Glutamatergic neuron (in vitro differentiated cells): Measurements from ENCODE around the gene NTSR1. TPM values are rescaled to one million over a fixed set of nuclear protein-coding genes. Genes with fewer than 3 reads are reported as not detected.
A peak's percentile ranks its signal among the peaks of the same experiment; 100 is the strongest.

Experiments used
- DNase-seq: peaks from one replicate; pipeline ENCODE4 v3.0.0; 2022
- H3K27ac Mint-ChIP-seq: one replicate; pipeline ENCODE4 v1.8.0; 2020; ENCODE audit warnings: mild to moderate bottlenecking, mixed read lengths, inconsistent platforms; ENCODE audit not compliant: unreplicated experiment
- H3K27me3 Mint-ChIP-seq: one replicate; pipeline ENCODE4 v1.8.0; 2020; ENCODE audit warnings: mild to moderate bottlenecking, moderate library complexity, mixed read lengths, inconsistent platforms; ENCODE audit not compliant: unreplicated experiment
- H3K36me3 Mint-ChIP-seq: one replicate; pipeline ENCODE4 v1.8.0; 2020; ENCODE audit warnings: mild to moderate bottlenecking, mixed read lengths, inconsistent platforms; ENCODE audit not compliant: unreplicated experiment
- H3K4me1 Mint-ChIP-seq: one replicate; pipeline ENCODE4 v1.8.0; 2020; ENCODE audit warnings: mild to moderate bottlenecking, low read depth, mixed read lengths, inconsistent platforms; ENCODE audit not compliant: unreplicated experiment
- H3K4me3 Mint-ChIP-seq: one replicate; pipeline ENCODE4 v1.8.0; 2020; ENCODE audit warnings: mild to moderate bottlenecking, mixed read lengths, inconsistent platforms; ENCODE audit not compliant: unreplicated experiment
- H3K9me3 Mint-ChIP-seq: one replicate; pipeline ENCODE4 v1.8.0; 2020; ENCODE audit warnings: mild to moderate bottlenecking, moderate library complexity, mixed read lengths, inconsistent platforms; ENCODE audit not compliant: unreplicated experiment
- CTCF ChIP-seq: fragments of 200-600 bp; sonication (generic); IDR thresholded peaks from one replicate; pipeline ENCODE4 v1.5.0; 2021; ENCODE audit not compliant: partially characterized antibody, unreplicated experiment
- total RNA-seq: library from RNA; stranded (reverse); fragmentation: NEBNext Ultra II Directional; extraction: Animal tissue kit (Norgen Biotek cat#: 25700); gene quantifications from one replicate; pipeline ENCODE4 v1.2.1, GENCODE V29; 2021; ENCODE audit not compliant: unreplicated experiment

The NTSR1 gene
- total RNA-seq, 1 donor from 2014 or later = 4.0 TPM

DNA sequence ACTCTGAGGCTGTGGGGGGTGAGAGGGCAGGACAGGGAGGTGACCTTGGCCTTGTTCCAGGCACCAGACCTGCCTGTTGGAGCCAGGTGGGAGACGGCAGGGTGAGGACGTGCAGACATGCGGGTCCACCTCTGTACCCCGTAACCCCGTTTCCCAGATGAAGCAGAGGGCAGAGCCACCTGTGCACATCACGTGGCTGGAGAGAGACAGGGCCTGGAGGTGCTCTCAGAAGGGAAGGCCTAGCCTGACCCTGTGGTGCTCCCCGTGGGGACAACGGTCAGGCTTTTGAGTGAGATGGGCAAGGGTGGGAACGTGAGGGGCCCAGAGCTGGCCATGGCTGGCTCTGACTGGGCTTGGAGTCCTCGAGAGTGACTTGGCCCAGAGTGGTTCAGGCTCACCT lies 6.6 kb downstream of the NTSR1 start:
- peaks cover 10% of the 10 kb centered on the region for H3K27me3 Mint-ChIP-seq
- DNase-seq = no peak
- TF ChIP-seq CTCF = no peak
- H3K9me3 Mint-ChIP-seq = peaks cover 11% of the 10 kb centered on the region
- H3K4me1 Mint-ChIP-seq = peaks cover 2% of the 10 kb centered on the region
- no peak overlapping the region for H3K4me3 Mint-ChIP-seq
- H3K36me3 Mint-ChIP-seq = peaks cover 30% of the 10 kb centered on the region
- no peak overlapping the region for H3K27ac Mint-ChIP-seq

DNA sequence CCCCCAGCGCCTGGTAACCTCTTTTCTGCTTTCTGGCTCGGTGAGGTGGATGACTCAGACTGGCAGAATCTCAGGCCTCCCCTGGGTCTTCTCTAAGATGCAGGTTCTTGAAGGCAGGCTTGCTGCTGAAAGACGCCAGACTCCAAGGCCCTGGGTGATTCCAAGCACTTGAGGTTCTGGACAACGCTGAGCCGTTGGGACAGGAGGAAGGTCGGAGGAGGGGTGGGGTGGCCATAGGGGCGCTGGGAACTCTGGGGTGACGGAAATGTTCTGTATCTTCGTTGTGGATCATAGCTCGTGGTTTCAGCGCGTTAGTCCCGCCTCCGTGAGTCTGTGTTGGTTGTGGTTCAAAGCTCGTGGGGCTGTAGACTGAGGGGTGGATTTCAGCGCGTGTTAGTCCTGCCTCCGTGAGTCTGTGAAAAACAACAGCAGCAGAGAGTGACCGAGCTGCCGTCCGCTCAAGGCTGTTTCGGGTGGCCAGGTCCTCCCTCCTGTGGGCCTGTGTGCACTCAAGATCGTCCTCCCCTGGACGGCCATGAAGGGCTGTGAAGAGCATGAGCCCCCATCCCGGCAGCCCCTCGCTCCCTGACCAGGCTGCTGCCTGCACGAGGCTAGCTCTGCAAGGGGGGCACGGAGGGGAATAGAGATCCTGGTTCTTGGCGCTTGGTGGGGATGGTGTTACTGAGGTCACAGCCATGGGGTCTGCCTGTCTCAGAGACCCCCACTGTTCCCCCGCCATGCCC lies 7.7 kb downstream of the NTSR1 start:
- H3K27ac Mint-ChIP-seq = no peak overlapping the region
- H3K4me1 Mint-ChIP-seq = peaks cover 2% of the 10 kb centered on the region
- peaks cover 10% of the 10 kb centered on the region for H3K27me3 Mint-ChIP-seq
- DNase-seq = peak; percentile 10
- peaks cover 15% of the 10 kb centered on the region for H3K9me3 Mint-ChIP-seq
- no peak overlapping the region for H3K4me3 Mint-ChIP-seq
- TF ChIP-seq CTCF = no peak
- H3K36me3 Mint-ChIP-seq = peaks cover 38% of the 10 kb centered on the region

DNA sequence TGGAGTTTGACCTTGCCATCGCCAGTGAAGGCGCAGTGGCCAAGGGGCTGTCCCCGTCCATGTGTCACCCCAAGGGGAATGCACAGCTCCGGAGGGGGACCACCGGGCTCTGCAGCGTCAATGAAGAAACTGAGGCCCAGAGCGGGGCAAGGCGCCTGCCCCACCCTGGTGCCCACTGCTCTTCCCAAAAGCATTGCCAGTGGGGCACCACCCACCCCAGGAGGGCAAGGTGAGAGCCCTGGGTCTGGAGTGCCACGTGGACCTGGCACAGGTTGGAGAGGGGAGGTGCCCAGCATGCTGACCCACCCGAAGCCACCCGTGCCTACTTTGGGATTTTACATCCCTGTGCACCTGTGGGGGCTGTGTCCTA lies 8.3 kb downstream of the NTSR1 start:
- DNase-seq = no peak
- no peak overlapping the region for H3K27ac Mint-ChIP-seq
- TF ChIP-seq CTCF = no peak
- H3K9me3 Mint-ChIP-seq = peaks cover 15% of the 10 kb centered on the region
- H3K27me3 Mint-ChIP-seq = peaks cover 8% of the 10 kb centered on the region
- peaks cover 2% of the 10 kb centered on the region for H3K4me1 Mint-ChIP-seq
- H3K36me3 Mint-ChIP-seq = peaks cover 44% of the 10 kb centered on the region
- no peak overlapping the region for H3K4me3 Mint-ChIP-seq

DNA sequence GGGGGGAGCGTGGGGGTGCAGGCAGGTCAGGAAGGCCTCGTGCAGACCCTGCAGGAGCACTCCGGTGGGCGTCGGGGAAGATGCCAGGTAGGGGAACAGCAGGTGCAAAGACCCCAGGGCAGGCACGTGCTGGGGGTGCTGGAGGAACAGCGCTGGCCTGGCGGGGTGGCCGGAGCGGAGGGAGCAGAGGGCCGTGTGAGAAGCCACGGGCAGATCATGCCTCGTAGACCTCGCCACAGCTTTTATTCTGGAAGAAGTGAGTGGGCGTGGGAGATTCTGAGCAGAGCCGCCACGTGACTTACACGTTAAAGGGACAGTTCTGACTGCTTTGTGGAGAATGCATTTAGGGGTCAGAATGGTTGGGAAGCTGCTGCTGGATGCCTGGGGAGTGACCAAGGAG lies 9.3 kb downstream of the NTSR1 start:
- Mint-ChIP-seq H3K36me3 (peaks cover 52% of the 10 kb centered on the region), H3K4me3 (no peak overlapping the region), H3K27me3 (peaks cover 8% of the 10 kb centered on the region), H3K9me3 (peaks cover 15% of the 10 kb centered on the region), H3K27ac (no peak overlapping the region), H3K4me1 (peaks cover 2% of the 10 kb centered on the region)
- no peak for TF ChIP-seq CTCF
- no peak for DNase-seq

- Mint-ChIP-seq H3K36me3 (peaks cover 52% of the 10 kb centered on the region), H3K27me3 (peaks cover 7% of the 10 kb centered on the region), H3K4me3 (no peak overlapping the region), H3K9me3 (peaks cover 15% of the 10 kb centered on the region), H3K27ac (no peak overlapping the region), H3K4me1 (peaks cover 2% of the 10 kb centered on the region)
- no peak for TF ChIP-seq CTCF
- DNase-seq = no peak
Measured at GRCh38 chr20:62718546-62718945, 9.9 kb downstream of the NTSR1 start.
